ENCODE data around the gene KIF21B. TPM values are rescaled to one million over a fixed set of nuclear protein-coding genes. Genes with fewer than 3 reads are reported as not detected.
"Not testable (repeated sequence)": the region's sequence is repeated elsewhere in the genome, so short reads cannot be mapped to it uniquely, and the experiment has no call there.

The KIF21B gene
- total RNA-seq, 4 donors from 2014 or later: 0.29 to 11.3 (median 2.4) TPM

- intact Hi-C loops (cut with DNase I; ENCODE audit: low total_unique reads): no loop called here
- DNase-seq: no peak
- Histone ChIP-seq H3K36me3 (no peaks in the 10 kb centered on the region), H3K4me1 (no peaks in the 10 kb centered on the region), H3K27me3 (no peaks in the 10 kb centered on the region), H3K9me3 (no peaks in the 10 kb centered on the region), H3K27ac (no peak overlapping the region), H3K4me3 (no peak overlapping the region)
- no peak for TF ChIP-seq POLR2A (IDR thresholded peaks at IDR 0.05)
- TF ChIP-seq, protein P1, sequence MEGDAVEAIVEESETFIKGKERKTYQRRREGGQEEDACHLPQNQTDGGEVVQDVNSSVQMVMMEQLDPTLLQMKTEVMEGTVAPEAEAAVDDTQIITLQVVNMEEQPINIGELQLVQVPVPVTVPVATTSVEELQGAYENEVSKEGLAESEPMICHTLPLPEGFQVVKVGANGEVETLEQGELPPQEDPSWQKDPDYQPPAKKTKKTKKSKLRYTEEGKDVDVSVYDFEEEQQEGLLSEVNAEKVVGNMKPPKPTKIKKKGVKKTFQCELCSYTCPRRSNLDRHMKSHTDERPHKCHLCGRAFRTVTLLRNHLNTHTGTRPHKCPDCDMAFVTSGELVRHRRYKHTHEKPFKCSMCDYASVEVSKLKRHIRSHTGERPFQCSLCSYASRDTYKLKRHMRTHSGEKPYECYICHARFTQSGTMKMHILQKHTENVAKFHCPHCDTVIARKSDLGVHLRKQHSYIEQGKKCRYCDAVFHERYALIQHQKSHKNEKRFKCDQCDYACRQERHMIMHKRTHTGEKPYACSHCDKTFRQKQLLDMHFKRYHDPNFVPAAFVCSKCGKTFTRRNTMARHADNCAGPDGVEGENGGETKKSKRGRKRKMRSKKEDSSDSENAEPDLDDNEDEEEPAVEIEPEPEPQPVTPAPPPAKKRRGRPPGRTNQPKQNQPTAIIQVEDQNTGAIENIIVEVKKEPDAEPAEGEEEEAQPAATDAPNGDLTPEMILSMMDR (IDR thresholded peaks at IDR 0.05): no peak
These were observed 91.7 kb downstream of the KIF21B start for GRCh38 chr1:200931776-200932175.

- intact Hi-C loops (cut with DNase I; ENCODE audit: low total_unique reads); DNase-seq; H3K4me3 ChIP-seq; H3K4me1 ChIP-seq; H3K27ac ChIP-seq; H3K27me3 ChIP-seq; H3K9me3 ChIP-seq; H3K36me3 ChIP-seq: not testable (repeated sequence)
These were observed 93.2 kb downstream of the KIF21B start for GRCh38 chr1:200930285-200930684.

DNA sequence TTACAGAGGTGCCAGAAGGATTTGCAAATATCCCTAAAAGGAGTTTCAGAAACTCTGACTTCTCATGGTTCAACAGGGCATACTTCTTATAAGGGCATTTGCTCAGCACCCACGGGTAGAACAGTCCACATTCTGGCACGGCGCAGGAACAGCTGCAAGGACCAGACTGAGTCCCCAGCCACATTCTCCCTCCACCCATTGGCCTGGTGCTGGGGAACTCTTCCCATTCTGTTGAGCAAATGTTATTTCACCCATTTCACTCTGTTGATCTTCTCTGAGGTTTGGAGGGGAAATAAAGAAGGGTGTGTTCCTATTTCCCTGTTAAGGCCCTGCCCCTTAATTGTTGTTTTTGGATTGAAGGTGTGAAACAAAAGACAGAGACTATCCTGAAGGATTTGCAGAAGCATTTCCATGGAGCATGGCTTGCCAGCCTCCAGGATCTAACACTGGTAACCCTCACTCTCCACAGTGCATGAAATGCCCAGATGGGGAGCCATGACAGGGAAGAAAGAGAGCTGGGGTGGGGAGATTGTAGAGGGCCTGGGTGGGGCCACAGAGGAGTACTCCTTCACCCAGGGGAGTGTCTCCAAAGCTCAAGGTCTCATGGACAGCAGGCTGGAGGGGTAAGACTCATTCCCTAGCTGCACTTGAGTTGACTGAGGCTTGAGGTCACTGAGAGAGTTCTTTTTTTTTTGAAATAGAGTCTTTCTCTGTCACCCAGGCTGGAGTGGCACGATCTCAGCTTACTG, 93.8 kb downstream of the KIF21B start:
- no peak for DNase-seq
- H3K9me3 ChIP-seq: no peaks in the 10 kb centered on the region
- intact Hi-C loops (cut with DNase I; ENCODE audit: low total_unique reads): no loop called here
- no peak overlapping the region for H3K27ac ChIP-seq
- no peaks in the 10 kb centered on the region for H3K36me3 ChIP-seq
- TF ChIP-seq, protein P1 (IDR thresholded peaks at IDR 0.05): no peak
- TF ChIP-seq POLR2A (IDR thresholded peaks at IDR 0.05): no peak
- no peak overlapping the region for H3K4me3 ChIP-seq
- no peaks in the 10 kb centered on the region for H3K27me3 ChIP-seq
- no peaks in the 10 kb centered on the region for H3K4me1 ChIP-seq

GRCh38 chr1:200925831-200926230, 97.7 kb downstream of the KIF21B start:
- no peak overlapping the region for H3K4me3 ChIP-seq
- no peaks in the 10 kb centered on the region for H3K36me3 ChIP-seq
- H3K4me1 ChIP-seq: no peaks in the 10 kb centered on the region
- H3K9me3 ChIP-seq: no peaks in the 10 kb centered on the region
- no peak for DNase-seq
- H3K27ac ChIP-seq: no peak overlapping the region
- no peaks in the 10 kb centered on the region for H3K27me3 ChIP-seq
- intact Hi-C loops (cut with DNase I; ENCODE audit: low total_unique reads): no loop called here
- TF ChIP-seq, protein P1 (IDR thresholded peaks at IDR 0.05): no peak
- TF ChIP-seq POLR2A (IDR thresholded peaks at IDR 0.05): no peak

GRCh38 chr1:200923601-200924000, 99.9 kb downstream of the KIF21B start:
- no peaks in the 10 kb centered on the region for H3K36me3 ChIP-seq
- no peaks in the 10 kb centered on the region for H3K27me3 ChIP-seq
- intact Hi-C loops (cut with DNase I; ENCODE audit: low total_unique reads): no loop called here
- no peaks in the 10 kb centered on the region for H3K9me3 ChIP-seq
- H3K27ac ChIP-seq: no peak overlapping the region
- no peak for DNase-seq
- H3K4me1 ChIP-seq: no peaks in the 10 kb centered on the region
- TF ChIP-seq POLR2A (IDR thresholded peaks at IDR 0.05): no peak
- TF ChIP-seq, protein P1 (IDR thresholded peaks at IDR 0.05): no peak
- H3K4me3 ChIP-seq: no peak overlapping the region

All from uterus (tissue), 4 donors.